ENCODE measurements around the gene PTPRJ.

DNA sequence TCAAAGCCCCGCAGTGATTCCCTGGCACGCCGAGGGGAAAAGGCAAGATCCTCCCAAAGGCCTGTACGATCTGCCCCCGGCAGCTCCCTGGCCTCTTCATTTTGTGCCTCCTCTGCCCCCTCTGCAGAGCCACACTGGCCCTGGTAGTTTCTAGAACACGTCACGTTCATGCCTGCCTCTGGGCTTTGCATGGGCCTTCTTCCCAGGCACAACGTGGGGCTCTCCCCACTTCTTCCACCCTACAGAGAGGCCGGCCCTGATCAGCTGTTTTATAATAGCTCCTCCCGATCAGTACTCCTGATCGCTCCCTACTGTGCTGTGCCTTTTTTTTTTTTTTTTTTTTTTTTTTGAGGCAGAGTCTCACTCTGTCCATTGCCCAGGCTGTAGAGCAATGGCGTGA, 78.4 kb downstream of the PTPRJ start:
- TF ChIP-seq, protein P1, sequence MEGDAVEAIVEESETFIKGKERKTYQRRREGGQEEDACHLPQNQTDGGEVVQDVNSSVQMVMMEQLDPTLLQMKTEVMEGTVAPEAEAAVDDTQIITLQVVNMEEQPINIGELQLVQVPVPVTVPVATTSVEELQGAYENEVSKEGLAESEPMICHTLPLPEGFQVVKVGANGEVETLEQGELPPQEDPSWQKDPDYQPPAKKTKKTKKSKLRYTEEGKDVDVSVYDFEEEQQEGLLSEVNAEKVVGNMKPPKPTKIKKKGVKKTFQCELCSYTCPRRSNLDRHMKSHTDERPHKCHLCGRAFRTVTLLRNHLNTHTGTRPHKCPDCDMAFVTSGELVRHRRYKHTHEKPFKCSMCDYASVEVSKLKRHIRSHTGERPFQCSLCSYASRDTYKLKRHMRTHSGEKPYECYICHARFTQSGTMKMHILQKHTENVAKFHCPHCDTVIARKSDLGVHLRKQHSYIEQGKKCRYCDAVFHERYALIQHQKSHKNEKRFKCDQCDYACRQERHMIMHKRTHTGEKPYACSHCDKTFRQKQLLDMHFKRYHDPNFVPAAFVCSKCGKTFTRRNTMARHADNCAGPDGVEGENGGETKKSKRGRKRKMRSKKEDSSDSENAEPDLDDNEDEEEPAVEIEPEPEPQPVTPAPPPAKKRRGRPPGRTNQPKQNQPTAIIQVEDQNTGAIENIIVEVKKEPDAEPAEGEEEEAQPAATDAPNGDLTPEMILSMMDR (IDR thresholded peaks at IDR 0.05; ENCODE audit: low read depth, low read length), result no peak
- TF ChIP-seq, protein P2, sequence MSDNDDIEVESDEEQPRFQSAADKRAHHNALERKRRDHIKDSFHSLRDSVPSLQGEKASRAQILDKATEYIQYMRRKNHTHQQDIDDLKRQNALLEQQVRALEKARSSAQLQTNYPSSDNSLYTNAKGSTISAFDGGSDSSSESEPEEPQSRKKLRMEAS (IDR thresholded peaks at IDR 0.05; ENCODE audit: low read depth, low read length), result no peak
- TF ChIP-seq POLR2A (IDR thresholded peaks at IDR 0.05; ENCODE audit: extremely low read depth, insufficient read length), result no peak
